ENCODE data around the gene RABGAP1L.

Gene RABGAP1L

GRCh38 chr1:174197088-174197487 is 37.8 kb downstream of the RABGAP1L start:
- DNase-seq, result no peak

- no peak for DNase-seq
These were observed 38.2 kb downstream of the RABGAP1L start for GRCh38 chr1:174197547-174197946.

GRCh38 chr1:174198202-174198601 is 38.9 kb downstream of the RABGAP1L start:
- no peak for DNase-seq

GRCh38 chr1:174200746-174201145 is 41.4 kb downstream of the RABGAP1L start:
- DNase-seq, result no peak

GRCh38 chr1:174204697-174205308 is 45.5 kb downstream of the RABGAP1L start:
- DNase-seq, result no peak

GRCh38 chr1:174206148-174206836 is 47.0 kb downstream of the RABGAP1L start:
- no peak for DNase-seq

GRCh38 chr1:174209347-174210187 is 50.2 kb downstream of the RABGAP1L start:
- DNase-seq, result no peak

- no peak for DNase-seq
These were observed 52.2 kb downstream of the RABGAP1L start for GRCh38 chr1:174211486-174211885.

- no peak for DNase-seq
These were observed 56.4 kb downstream of the RABGAP1L start for GRCh38 chr1:174215766-174216165.

- DNase-seq, result no peak
These were observed 57.9 kb downstream of the RABGAP1L start for GRCh38 chr1:174217248-174217647.

- DNase-seq, result no peak
These were observed 58.7 kb downstream of the RABGAP1L start for GRCh38 chr1:174217787-174218574.

GRCh38 chr1:174218983-174219382 is 59.7 kb downstream of the RABGAP1L start:
- no peak for DNase-seq

GRCh38 chr1:174219606-174220370 is 60.5 kb downstream of the RABGAP1L start:
- DNase-seq, result no peak

- no peak for DNase-seq
These were observed 62.4 kb downstream of the RABGAP1L start for GRCh38 chr1:174221681-174222080.

GRCh38 chr1:174222166-174222949 is 63.0 kb downstream of the RABGAP1L start:
- no peak for DNase-seq

GRCh38 chr1:174224641-174225040 is 65.3 kb downstream of the RABGAP1L start:
- no peak for DNase-seq

GRCh38 chr1:174225499-174226204 is 66.3 kb downstream of the RABGAP1L start:
- no peak for DNase-seq

- no peak for DNase-seq
These were observed 71.1 kb downstream of the RABGAP1L start for GRCh38 chr1:174230399-174230798.

GRCh38 chr1:174232761-174233160 is 73.4 kb downstream of the RABGAP1L start:
- no peak for DNase-seq

Data from nucleus accumbens (tissue), 56 donors.